ENCODE data around the gene GAB2.
"Not testable (repeated sequence)": the region's sequence is repeated elsewhere in the genome, so short reads cannot be mapped to it uniquely, and the experiment has no call there.

GAB2 gene
- 6.5 to 39.5 reads per million in 2 experiments for total RNA-seq

GRCh38 chr11:78417175-78417887, at the start of gene GAB2:
Gene GAB2, minus strand, starts transcription at chr11:78417820. Its CDS starts 100 bp downstream, at chr11:78417720.
- DNase-seq (ENCODE audit: low read depth) = peak; percentile 15

GRCh38 chr11:78467370-78467769, 49.8 kb upstream of the GAB2 start:
- no peak for DNase-seq (ENCODE audit: low read depth)

- no peak for DNase-seq (ENCODE audit: low read depth)
Observed at GRCh38 chr11:78465169-78465942, 47.7 kb upstream of the GAB2 start.

GRCh38 chr11:78464787-78465168, 47.2 kb upstream of the GAB2 start:
- not testable (repeated sequence) for DNase-seq (ENCODE audit: low read depth)

- DNase-seq (ENCODE audit: low read depth) = no peak
Observed at GRCh38 chr11:78460471-78460870, 42.9 kb upstream of the GAB2 start.

GRCh38 chr11:78459738-78460137, 42.1 kb upstream of the GAB2 start:
- DNase-seq (ENCODE audit: low read depth) = no peak

- no peak for DNase-seq (ENCODE audit: low read depth)
Observed at GRCh38 chr11:78457448-78457847, 39.8 kb upstream of the GAB2 start.

- DNase-seq (ENCODE audit: low read depth) = no peak
Observed at GRCh38 chr11:78453140-78453935, 35.7 kb upstream of the GAB2 start.

GRCh38 chr11:78451371-78452150, 33.9 kb upstream of the GAB2 start:
- no peak for DNase-seq (ENCODE audit: low read depth)

- DNase-seq (ENCODE audit: low read depth) = no peak
Observed at GRCh38 chr11:78450866-78451265, 33.2 kb upstream of the GAB2 start.

GRCh38 chr11:78449866-78450265, 32.2 kb upstream of the GAB2 start:
- DNase-seq (ENCODE audit: low read depth) = no peak

GRCh38 chr11:78446210-78446609, 28.6 kb upstream of the GAB2 start:
- DNase-seq (ENCODE audit: low read depth) = no peak

- no peak for DNase-seq (ENCODE audit: low read depth)
Observed at GRCh38 chr11:78444726-78445125, 27.1 kb upstream of the GAB2 start.

GRCh38 chr11:78441956-78442355, 24.3 kb upstream of the GAB2 start:
- no peak for DNase-seq (ENCODE audit: low read depth)

- no peak for DNase-seq (ENCODE audit: low read depth)
Observed at GRCh38 chr11:78438298-78438975, 20.8 kb upstream of the GAB2 start.

- DNase-seq (ENCODE audit: low read depth) = no peak
Observed at GRCh38 chr11:78432956-78433355, 15.3 kb upstream of the GAB2 start.

GRCh38 chr11:78432058-78432515, 14.5 kb upstream of the GAB2 start:
- no peak for DNase-seq (ENCODE audit: low read depth)

GRCh38 chr11:78429660-78430059, 12.0 kb upstream of the GAB2 start:
- no peak for DNase-seq (ENCODE audit: low read depth)

- DNase-seq (ENCODE audit: low read depth) = no peak
Observed at GRCh38 chr11:78429209-78429608, 11.6 kb upstream of the GAB2 start.

- DNase-seq (ENCODE audit: low read depth) = no peak
Observed at GRCh38 chr11:78428773-78429172, 11.2 kb upstream of the GAB2 start.

- DNase-seq (ENCODE audit: low read depth) = no peak
Observed at GRCh38 chr11:78428266-78428636, 10.6 kb upstream of the GAB2 start.

All from T follicular helper cell (primary cell).